PC-9 (cell line): ENCODE results near the gene BANP.

ENCODE experiments used
- EZH2 ChIP-seq: fragments of 200-600 bp; sonication (generic); IDR thresholded peaks from 2 replicates; pipeline ENCODE4 v1.8.0; 2017; ENCODE audit warnings: antibody characterized with exemption, low read depth
- TF ChIP-seq, protein P1 (sequence below): fragments of 200-600 bp; sonication (generic); conservative IDR thresholded peaks from 2 replicates; pipeline ENCODE4 v1.6.1; 2017; ENCODE audit warnings: mixed run types, antibody characterized with exemption, mild to moderate bottlenecking, moderate library complexity

DNA sequence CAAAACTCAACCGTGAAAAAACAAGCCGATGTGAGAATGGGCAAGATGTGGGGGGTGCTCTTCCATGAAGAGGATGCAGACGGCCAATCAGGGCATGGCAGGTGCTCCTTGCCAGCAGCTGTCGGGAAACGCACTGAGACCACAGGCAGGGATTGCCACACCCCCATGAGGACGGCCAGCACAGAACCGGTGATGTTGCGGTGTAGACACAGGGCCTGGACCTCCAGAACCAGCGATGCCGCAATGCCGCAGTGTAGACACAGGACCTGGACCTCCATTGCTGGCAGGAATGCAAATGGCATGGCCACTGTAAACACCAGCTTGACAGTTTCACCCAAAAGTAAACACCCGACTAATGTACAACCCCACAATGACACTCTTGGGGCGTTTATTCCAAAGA, 164.9 kb downstream of the BANP start:
- TF ChIP-seq, protein P1, sequence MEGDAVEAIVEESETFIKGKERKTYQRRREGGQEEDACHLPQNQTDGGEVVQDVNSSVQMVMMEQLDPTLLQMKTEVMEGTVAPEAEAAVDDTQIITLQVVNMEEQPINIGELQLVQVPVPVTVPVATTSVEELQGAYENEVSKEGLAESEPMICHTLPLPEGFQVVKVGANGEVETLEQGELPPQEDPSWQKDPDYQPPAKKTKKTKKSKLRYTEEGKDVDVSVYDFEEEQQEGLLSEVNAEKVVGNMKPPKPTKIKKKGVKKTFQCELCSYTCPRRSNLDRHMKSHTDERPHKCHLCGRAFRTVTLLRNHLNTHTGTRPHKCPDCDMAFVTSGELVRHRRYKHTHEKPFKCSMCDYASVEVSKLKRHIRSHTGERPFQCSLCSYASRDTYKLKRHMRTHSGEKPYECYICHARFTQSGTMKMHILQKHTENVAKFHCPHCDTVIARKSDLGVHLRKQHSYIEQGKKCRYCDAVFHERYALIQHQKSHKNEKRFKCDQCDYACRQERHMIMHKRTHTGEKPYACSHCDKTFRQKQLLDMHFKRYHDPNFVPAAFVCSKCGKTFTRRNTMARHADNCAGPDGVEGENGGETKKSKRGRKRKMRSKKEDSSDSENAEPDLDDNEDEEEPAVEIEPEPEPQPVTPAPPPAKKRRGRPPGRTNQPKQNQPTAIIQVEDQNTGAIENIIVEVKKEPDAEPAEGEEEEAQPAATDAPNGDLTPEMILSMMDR: no peak
- TF ChIP-seq EZH2: no peak
